ENCODE measurements around the gene FERD3L. TPM values are rescaled to one million over a fixed set of nuclear protein-coding genes. Genes with fewer than 3 reads are reported as not detected.

The FERD3L gene
- total RNA-seq, 1 donor from 2014 or later: not detected

Other genes starting within 250 kb of the FERD3L start
- gene TWIST1, start 27.8 kb downstream of the FERD3L start, total RNA-seq: 5.0 and 5.7 TPM in 2 replicates

Measured in astrocyte (in vitro differentiated cells and primary cell).